Endometrial microvascular endothelial cells (primary cell): ENCODE measurements around the gene ATG16L1. TPM values are rescaled to one million over a fixed set of nuclear protein-coding genes. Genes with fewer than 3 reads are reported as not detected.

ENCODE experiments used
- in situ Hi-C: cut with HindIII; loops from 2 replicates; pipeline ENCODE4 v1.10.0; 2017; ENCODE audit warnings: low sequenced_read_pairs, low pct_unique_long_range_greater_than_20kb; ENCODE audit errors: inconsistent ontology term
- total RNA-seq: library from RNA; depleted of rRNA; stranded (reverse); fragments of >200 nt; gene quantifications from one replicate; pipeline ENCODE4 v1.2.3, GENCODE V29; 2015; ENCODE audit errors: inconsistent ontology term

ATG16L1 gene
- total RNA-seq = 25.6 TPM

GRCh38 chr2:233251306-233252116, at the start of gene ATG16L1:
Gene ATG16L1 (plus strand): TSS chr2:233251673. CDS start chr2:233251828, 155 bp downstream.
- in situ Hi-C loops = no loop called here

DNA sequence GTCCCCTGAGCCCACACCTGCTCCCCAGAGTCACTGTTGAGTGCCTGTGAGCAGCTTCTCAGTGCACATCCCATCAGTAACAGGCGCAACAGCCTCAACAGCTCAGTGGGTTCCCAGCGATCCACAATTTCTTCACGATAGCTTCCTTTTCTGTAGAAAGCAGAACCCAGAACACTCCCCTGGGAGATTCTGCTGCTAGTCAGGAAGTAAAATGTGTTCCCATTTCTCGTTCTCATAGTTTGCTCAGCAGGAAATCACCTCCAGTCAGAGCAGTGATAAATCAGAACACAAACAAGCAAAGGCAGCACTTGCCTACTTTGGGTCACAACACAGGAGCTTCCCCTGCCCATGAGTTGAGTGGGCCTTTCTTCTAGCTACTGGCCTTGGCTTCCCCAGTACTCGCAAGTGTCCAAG, 48.9 kb upstream of the ATG16L1 start:
- in situ Hi-C loops = no loop called here

DNA sequence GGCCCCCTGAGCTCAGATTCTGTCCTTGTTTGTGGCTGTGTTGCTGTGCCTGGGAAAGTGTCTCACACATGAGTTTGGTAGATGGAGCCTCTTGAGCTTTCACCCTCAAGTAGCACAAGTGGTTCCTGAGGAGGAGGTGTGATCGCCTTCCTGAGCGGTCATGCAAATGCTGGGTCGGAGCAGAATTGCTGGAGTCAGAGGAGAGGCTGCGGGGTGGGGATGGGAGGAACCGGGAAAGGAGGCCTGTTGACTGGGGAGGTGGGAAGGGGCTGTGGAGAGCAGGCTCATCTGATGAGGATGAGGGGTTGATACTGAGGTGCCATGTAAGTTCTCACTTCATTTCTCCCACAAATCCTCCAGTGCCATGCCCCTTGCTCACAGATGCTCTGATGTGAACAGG, 48.4 kb upstream of the ATG16L1 start:
- in situ Hi-C loops = no loop called here

DNA sequence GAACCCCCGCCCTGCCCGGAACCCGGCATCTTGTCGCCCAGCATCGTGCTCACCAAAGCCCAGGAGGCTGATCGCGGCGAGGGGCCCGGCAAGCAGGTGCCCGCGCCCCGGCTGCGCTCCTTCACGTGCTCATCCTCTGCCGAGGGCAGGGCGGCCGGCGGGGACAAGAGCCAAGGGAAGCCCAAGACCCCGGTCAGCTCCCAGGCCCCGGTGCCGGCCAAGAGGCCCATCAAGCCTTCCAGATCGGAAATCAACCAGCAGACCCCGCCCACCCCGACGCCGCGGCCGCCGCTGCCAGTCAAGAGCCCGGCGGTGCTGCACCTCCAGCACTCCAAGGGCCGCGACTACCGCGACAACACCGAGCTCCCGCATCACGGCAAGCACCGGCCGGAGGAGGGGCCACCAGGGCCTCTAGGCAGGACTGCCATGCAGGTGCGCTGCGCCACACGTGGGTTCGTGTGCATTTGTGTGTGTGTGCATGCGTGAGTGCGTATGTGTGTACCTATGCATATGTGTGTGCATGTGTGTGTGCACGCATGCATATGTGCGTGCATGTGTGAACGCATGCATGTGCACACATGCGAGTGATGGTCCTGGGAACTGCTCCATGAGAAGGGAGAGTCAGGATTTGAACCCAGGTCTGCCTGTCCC, 47.1 kb upstream of the ATG16L1 start:
- in situ Hi-C loops = no loop called here

DNA sequence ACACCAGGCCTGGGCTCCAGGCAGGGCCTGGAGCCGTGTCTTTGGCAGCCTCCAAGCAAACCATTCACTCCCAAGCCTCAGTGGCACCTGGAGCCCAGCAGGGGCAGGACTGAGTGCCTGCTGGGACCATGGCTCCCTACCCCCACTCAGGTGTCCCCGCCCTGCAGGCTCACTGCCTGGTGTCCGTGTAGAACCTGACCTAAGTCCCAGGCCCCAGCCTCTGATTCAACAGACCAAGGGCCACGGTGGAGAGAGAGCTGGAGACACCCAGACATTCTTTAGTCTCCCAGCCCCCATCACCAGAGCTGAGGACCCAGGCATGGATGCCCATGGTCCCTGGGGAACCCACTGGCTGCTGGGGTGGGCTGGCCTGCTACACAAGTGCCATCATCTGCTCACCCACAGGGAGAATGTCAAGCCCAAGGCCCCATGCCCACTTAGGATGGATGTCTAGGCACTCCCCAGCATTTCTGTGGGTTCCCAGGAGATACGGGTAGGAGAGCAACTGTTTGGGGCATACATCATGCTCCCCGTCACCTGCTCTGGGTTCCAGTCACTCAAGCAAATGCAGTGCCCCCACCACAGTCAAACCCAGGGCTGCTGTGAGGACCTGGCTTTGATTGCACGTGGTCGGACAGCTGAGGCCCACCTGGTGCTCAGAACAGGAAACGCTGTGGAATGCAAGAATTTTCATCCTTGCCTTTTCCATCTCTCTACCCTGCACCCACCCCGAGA, 42.9 kb upstream of the ATG16L1 start:
- in situ Hi-C loops = no loop called here

DNA sequence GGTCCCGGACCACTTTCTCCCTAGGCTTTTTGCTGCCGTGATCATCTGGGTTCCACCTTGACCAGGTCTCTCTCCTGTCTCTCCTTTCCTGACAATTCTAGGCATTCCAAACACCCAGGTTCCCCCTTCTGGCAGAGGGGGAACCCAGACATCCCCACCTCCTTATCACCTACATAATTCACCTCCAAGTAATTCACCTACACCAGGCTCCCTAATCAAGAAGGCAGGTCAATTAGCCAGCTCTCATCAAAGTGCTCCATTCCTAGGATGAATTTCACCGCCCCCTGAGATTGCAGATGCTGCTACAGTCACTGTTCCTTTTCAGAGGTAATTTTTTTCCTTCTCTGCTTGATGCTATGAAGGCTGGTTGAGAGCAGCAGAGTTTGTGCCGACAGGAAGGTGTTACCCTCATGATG, 42.3 kb upstream of the ATG16L1 start:
- in situ Hi-C loops = no loop called here

DNA sequence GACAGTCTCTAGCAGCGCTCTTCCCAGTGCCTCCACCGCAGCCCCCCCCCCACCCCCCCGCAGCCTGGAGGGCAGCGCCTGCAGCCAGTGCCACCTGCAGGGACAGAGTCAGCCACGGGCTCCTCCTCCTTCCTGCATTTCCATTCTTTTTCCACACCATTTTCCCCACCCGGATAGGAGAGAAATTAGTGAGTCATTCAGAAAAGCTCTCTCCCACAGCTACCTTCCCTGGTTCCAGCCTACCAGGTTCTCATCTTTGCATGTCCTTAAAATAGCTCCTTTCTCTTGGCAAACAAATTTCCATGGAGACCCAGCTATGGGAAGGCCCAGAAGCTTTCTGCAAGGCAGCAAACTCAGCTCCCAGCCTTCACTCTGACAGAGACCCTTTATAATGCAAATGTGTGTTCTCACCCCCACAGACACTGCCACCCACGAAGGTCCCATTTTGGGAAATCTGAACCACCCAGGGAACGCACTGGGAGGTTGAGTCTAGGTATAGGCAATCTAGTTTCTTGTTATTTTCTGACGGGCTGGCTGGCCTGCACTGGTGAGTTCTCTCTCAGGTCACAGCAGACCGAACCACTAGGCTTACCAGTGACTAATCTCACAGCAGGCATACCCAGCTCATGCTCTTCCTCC, 41.8 kb upstream of the ATG16L1 start:
- in situ Hi-C loops = no loop called here

DNA sequence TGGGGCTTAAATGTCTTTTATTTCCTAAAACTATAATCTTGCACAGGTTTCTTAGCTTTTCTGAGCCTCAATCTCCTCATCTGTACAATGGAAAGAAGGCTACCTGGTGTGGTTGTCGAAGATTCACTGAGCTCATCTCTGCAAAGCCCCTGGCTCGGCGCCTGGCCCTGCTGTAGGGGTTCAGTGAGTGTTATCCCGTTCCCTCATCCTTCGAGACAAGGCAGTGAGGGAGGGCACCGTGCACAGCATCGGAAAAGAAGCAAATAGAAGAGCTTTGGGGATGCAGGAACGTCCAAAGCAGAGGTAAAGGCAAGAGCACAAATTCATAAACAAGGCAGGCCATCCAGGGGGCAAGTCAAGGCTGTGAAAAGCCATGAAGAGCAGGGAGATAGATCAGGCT, 41.2 kb upstream of the ATG16L1 start:
- in situ Hi-C loops = no loop called here

GRCh38 chr2:233210843-233211547, 40.5 kb upstream of the ATG16L1 start:
- in situ Hi-C loops = no loop called here

- in situ Hi-C loops = no loop called here
Measured at GRCh38 chr2:233211548-233211895, 40.0 kb upstream of the ATG16L1 start.

GRCh38 chr2:233213011-233213410, 38.5 kb upstream of the ATG16L1 start:
- in situ Hi-C loops = no loop called here

- in situ Hi-C loops = no loop called here
Measured at GRCh38 chr2:233213975-233214374, 37.5 kb upstream of the ATG16L1 start.

GRCh38 chr2:233217892-233218377, 33.5 kb upstream of the ATG16L1 start:
- in situ Hi-C loops = no loop called here

DNA sequence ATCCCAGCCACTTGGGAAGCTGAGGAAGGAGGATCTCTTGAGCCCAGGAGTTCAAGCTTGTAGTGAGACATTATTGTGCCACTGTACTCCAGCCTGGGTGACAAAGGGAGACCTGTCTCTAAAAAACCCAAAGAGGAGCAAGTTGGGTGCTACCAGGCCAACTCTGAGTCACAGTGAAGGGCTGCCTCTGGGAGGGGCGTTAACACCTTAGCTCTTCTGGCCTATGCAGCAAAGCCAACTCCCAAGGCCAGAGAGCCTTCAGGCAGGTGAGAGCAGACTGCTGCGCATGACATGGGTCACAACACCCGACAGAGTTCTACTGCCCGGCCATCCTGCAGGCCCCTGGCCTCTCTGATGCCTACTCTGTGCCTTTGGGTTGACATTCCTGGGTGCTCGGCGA, 32.6 kb upstream of the ATG16L1 start:
- in situ Hi-C loops = no loop called here

DNA sequence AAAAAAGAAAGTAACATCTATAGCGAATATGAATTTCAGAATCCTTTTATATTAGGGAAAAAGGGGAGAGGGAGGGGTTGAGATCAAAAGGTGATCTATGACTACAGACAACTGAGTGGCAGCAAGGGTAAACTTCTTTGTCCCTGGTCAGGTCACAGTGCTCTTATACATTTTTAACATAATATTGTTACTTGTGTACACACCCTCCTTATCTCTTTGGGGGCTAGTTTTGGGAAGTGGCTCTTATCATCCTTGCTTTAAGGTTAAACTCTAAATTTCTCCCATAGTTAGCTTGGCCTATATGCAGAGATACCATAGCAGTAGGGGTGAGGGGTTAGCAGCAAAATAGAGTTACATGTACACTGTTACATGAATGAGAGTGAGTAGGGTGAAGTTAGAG, 31.6 kb upstream of the ATG16L1 start:
- in situ Hi-C loops = no loop called here

- in situ Hi-C loops = no loop called here
Measured at GRCh38 chr2:233221378-233222063, 30.0 kb upstream of the ATG16L1 start.

DNA sequence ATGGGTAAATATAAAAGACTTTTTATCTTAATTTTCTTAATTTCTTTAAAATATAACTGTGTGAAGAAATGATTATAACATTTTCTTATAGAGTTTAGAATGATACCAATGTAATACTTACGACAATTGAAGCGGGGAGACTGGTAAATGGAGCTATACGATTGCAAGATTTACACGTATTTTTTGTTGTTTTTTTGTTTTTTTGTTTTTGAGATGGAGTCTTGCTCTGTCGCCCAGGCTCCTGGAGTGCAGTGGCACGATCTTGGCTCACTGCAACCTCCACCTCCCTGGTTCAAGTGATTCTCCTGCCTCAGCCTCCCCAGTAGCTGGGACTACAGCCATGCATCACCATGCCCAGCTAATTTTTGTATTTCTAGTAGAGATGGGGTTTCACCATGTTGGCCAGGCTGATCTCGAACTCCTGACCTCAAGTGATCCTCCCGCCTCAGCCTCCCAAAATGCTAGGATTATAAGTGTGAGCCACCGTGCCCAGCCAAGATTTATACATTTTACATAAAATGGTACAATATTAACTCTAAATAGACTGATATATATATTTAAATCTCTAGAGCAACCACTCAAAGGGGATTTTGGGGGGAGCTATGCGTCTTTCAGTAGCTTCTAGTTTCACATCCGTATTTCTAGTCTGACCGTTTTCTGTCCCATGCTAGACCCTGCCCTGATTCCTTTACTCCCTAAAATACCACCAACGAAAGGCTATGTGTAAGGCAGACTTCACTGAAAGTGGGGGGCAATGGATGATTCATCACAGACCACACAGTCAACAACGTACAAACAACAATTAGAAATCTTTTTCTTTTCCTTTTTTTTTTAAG, 28.2 kb upstream of the ATG16L1 start:
- in situ Hi-C loops = no loop called here
